Measurements from ENCODE around the gene ATP6V0C.

Gene ATP6V0C

GRCh38 chr16:2468725-2469398 lies 44.9 kb upstream of the ATP6V0C start:
- Histone ChIP-seq H3F3A (ENCODE audit: low read depth) (no peaks in the 10 kb centered on the region), H3K4me1 (ENCODE audit: insufficient read depth, low read length, poor library complexity, severe bottlenecking) (peaks cover 37% of the 10 kb centered on the region), H4K20me1 (ENCODE audit: insufficient read depth, low read length, poor library complexity, severe bottlenecking) (peaks cover 4% of the 10 kb centered on the region), H2AFZ (ENCODE audit: low read length) (no peak overlapping the region), H3K36me3 (ENCODE audit: insufficient read depth, low read length) (no peaks in the 10 kb centered on the region), H3K9me2 (replicated peaks; ENCODE audit: low read depth, low read length) (no peaks in the 10 kb centered on the region), H3K9me3 (ENCODE audit: insufficient read depth, low read depth, low read length) (no peaks in the 10 kb centered on the region), H3K4me2 (ENCODE audit: low read depth, low read length, poor library complexity, severe bottlenecking) (peak overlapping the region; percentile 92), H3K9ac (ENCODE audit: low read depth, low read length, poor library complexity, severe bottlenecking) (peak overlapping the region; percentile 100), H3K4me3 (ENCODE audit: low read length, poor library complexity, severe bottlenecking) (peak overlapping the region; percentile 80), H3K27me3 (ENCODE audit: insufficient read depth, low read length, poor library complexity, severe bottlenecking) (no peaks in the 10 kb centered on the region), H3K79me2 (ENCODE audit: insufficient read depth, low read length) (peaks cover 3% of the 10 kb centered on the region; the same call in 1 of the 2 replicates)
- no peak for TF ChIP-seq CTCF (conservative IDR thresholded peaks at IDR 0.05; ENCODE audit: low read length)

DNA sequence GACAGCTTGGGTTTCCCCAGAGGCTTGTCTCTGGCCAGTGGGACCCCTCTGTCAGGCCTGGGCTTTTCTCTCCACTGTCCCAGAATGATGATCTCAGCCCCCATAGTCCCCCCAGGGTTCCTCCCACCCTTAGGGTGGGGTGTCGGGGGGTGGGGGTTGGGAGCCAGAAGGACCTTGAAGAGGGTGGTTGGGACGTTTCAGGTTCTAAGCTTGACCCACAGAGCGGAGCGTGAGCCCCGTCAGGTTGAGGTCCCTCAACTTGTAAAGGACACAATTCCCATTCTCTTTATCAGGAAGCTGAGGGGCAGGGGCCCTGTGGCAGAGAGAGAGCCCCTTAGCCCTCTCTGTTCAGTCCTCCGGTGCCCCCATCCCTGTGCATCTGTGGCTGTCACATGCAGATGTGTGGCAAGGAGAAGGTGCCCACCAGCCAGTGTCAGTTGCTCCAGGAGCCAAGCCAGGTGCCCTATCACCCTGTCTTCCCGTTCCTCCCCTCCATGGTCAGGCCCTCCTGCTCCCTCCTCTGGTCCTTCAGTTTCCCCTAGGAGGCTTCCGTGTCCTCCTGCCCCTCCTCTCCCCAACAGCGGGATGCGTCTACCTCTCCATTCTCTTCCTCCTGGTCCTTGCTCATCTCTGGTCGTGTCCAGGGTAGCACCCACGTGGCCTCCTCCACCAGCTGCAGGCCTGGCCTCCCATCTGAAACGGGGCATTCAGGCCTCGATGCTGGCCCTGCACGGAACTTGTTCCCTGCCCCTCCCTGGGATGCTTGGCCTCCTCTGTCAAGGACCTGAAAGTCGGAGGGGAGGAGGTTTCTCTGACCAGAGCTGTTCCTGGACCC lies 44.1 kb upstream of the ATP6V0C start:
- peaks cover 4% of the 10 kb centered on the region for H4K20me1 ChIP-seq (ENCODE audit: insufficient read depth, low read length, poor library complexity, severe bottlenecking)
- H3K4me2 ChIP-seq (ENCODE audit: low read depth, low read length, poor library complexity, severe bottlenecking): peak overlapping the region; percentile 92
- no peaks in the 10 kb centered on the region for H3K36me3 ChIP-seq (ENCODE audit: insufficient read depth, low read length)
- peaks cover 8% of the 10 kb centered on the region; the same call in 1 of the 2 replicates for H3K79me2 ChIP-seq (ENCODE audit: insufficient read depth, low read length)
- H3F3A ChIP-seq (ENCODE audit: low read depth): no peaks in the 10 kb centered on the region
- no peak for TF ChIP-seq EZH2phosphoT487 (IDR thresholded peaks at IDR 0.05; ENCODE audit: borderline replicate concordance)
- no peak for TF ChIP-seq CTCF (conservative IDR thresholded peaks at IDR 0.05; ENCODE audit: low read length)
- H3K4me3 ChIP-seq (ENCODE audit: low read length, poor library complexity, severe bottlenecking): peak overlapping the region; percentile 80
- H2AFZ ChIP-seq (ENCODE audit: low read length): no peak overlapping the region
- H3K9me3 ChIP-seq (ENCODE audit: insufficient read depth, low read depth, low read length): no peaks in the 10 kb centered on the region
- peaks cover 37% of the 10 kb centered on the region for H3K4me1 ChIP-seq (ENCODE audit: insufficient read depth, low read length, poor library complexity, severe bottlenecking)
- H3K27me3 ChIP-seq (ENCODE audit: insufficient read depth, low read length, poor library complexity, severe bottlenecking): no peaks in the 10 kb centered on the region
- H3K9ac ChIP-seq (ENCODE audit: low read depth, low read length, poor library complexity, severe bottlenecking): peak overlapping the region; percentile 100
- H3K9me2 ChIP-seq (replicated peaks; ENCODE audit: low read depth, low read length): no peaks in the 10 kb centered on the region

DNA sequence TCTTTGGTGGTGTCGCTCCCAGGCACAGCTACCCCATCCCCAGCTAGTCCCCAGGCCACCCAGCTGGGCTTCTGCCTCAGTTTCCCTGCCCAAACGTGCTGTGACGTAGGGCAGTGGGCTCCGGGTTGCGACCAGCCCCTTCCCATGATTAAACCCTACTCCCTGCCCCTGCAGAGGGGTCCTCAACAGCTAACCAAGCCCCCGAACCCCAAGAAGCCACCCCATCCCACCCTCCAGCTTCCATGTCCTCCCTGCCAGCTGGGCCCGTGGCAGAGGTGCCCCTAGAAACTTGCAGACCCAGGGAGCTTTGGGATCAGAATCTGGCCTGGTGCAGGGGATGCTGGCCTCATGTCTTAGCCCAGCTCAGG lies 43.5 kb upstream of the ATP6V0C start:
- Histone ChIP-seq H3K4me2 (ENCODE audit: low read depth, low read length, poor library complexity, severe bottlenecking) (peak overlapping the region; percentile 92), H3F3A (ENCODE audit: low read depth) (no peaks in the 10 kb centered on the region), H3K9me2 (replicated peaks; ENCODE audit: low read depth, low read length) (no peaks in the 10 kb centered on the region), H3K27me3 (ENCODE audit: insufficient read depth, low read length, poor library complexity, severe bottlenecking) (no peaks in the 10 kb centered on the region), H3K36me3 (ENCODE audit: insufficient read depth, low read length) (no peaks in the 10 kb centered on the region), H3K9me3 (ENCODE audit: insufficient read depth, low read depth, low read length) (no peaks in the 10 kb centered on the region), H3K4me3 (ENCODE audit: low read length, poor library complexity, severe bottlenecking) (peak overlapping the region; percentile 80), H2AFZ (ENCODE audit: low read length) (no peak overlapping the region), H3K4me1 (ENCODE audit: insufficient read depth, low read length, poor library complexity, severe bottlenecking) (peaks cover 37% of the 10 kb centered on the region), H3K79me2 (ENCODE audit: insufficient read depth, low read length) (peaks cover 10% of the 10 kb centered on the region; the same call in 1 of the 2 replicates), H3K9ac (ENCODE audit: low read depth, low read length, poor library complexity, severe bottlenecking) (peak overlapping the region; percentile 100), H4K20me1 (ENCODE audit: insufficient read depth, low read length, poor library complexity, severe bottlenecking) (peaks cover 4% of the 10 kb centered on the region)
- no peak for TF ChIP-seq EZH2phosphoT487 (IDR thresholded peaks at IDR 0.05; ENCODE audit: borderline replicate concordance)
